Gastroesophageal sphincter (tissue), 4 donors: ENCODE results near the gene SLC7A14. TPM values are rescaled to one million over a fixed set of nuclear protein-coding genes. Genes with fewer than 3 reads are reported as not detected.

Experiments used
- ATAC-seq: fragments of 150-250 bp; one replicate; pipeline ENCODE4 v1.9.1; 2016; ENCODE audit warnings: mild to moderate bottlenecking, moderate library complexity
- H3K27ac ChIP-seq, 4 donors: fragments of 200-600 bp; sonication (generic) in 3 of 4; 1 replicate in 3 of 4; 2 replicates in 1 of 4; pipeline ENCODE4 v1.5.1; 2016 to 2019
- H3K27me3 ChIP-seq: fragments of 200-600 bp; sonication (generic); one replicate; pipeline ENCODE4 v1.5.1; 2019
- H3K36me3 ChIP-seq, 2 donors: fragments of 200-600 bp; sonication (generic); one replicate each; pipeline ENCODE4 v1.5.1; 2019; ENCODE audit warnings: control low read depth in 1 of 2
- H3K4me1 ChIP-seq, 3 donors: fragments of 200-600 bp; sonication (generic); 1 replicate in 2 of 3; 2 replicates in 1 of 3; pipeline ENCODE4 v1.5.1; 2016 to 2019; ENCODE audit warnings: control low read depth in 2 of 3
- H3K4me3 ChIP-seq, 2 donors: fragments of 200-600 bp; sonication (generic); one replicate each; pipeline ENCODE4 v1.5.1; 2019; ENCODE audit warnings: mild to moderate bottlenecking in 1 of 2, moderate library complexity in 1 of 2
- H3K9me3 ChIP-seq, 3 donors: fragments of 200-600 bp; sonication (generic); one replicate each; pipeline ENCODE4 v1.5.1; 2017 to 2019; ENCODE audit warnings: control low read depth in 2 of 3
- CTCF ChIP-seq, 4 experiments: fragments of 200-600 bp in 2 of 4; fragments of 450-650 bp in 2 of 4; sonication (generic) in 1 of 4; IDR thresholded peaks; one replicate each; pipeline ENCODE4 v1.5.1; 2017 to 2019; ENCODE audit warnings: antibody characterized with exemption in 4 of 4, mild to moderate bottlenecking in 2 of 4, moderate library complexity in 2 of 4
- EP300 ChIP-seq: sonication (generic); formaldehyde crosslinking; IDR thresholded peaks from one replicate; pipeline ENCODE4 v1.6.1; 2017; ENCODE audit warnings: antibody characterized with exemption, mild to moderate bottlenecking
- POLR2A ChIP-seq, 2 donors: fragments of 450-650 bp; IDR thresholded peaks; one replicate each; pipeline ENCODE4 v1.6.1; 2017; ENCODE audit warnings: antibody characterized with exemption in 2 of 2, mild to moderate bottlenecking in 2 of 2, moderate library complexity in 1 of 2
- POLR2AphosphoS5 ChIP-seq: sonication (generic); formaldehyde crosslinking; IDR thresholded peaks from one replicate; pipeline ENCODE4 v1.6.1; 2017; ENCODE audit warnings: antibody characterized with exemption
- WGBS, 2 donors: methylation state at CpG; one replicate each; pipeline ENCODE4 v1.1.5; 2018; ENCODE audit warnings: low coverage in 1 of 2; 5-methylcytosine and 5-hydroxymethylcytosine counted together
- total RNA-seq, 4 donors: library from RNA; depleted of rRNA; stranded (reverse); fragments of >200 nt; gene quantifications; one replicate each; pipeline ENCODE4 v1.1.0, GENCODE V29; 2016

The SLC7A14 gene
- total RNA-seq, 4 donors from 2014 or later = under 0.01 to 0.99 (median 0.43) TPM

GRCh38 chr3:170437176-170437575 is 148.7 kb downstream of the SLC7A14 start:
- no peaks in the 10 kb centered on the region for H3K9me3 ChIP-seq
- ATAC-seq = no peak
- no peaks in the 10 kb centered on the region for H3K4me1 ChIP-seq
- no peak overlapping the region for H3K4me3 ChIP-seq
- TF ChIP-seq POLR2AphosphoS5 = no peak
- no peak for TF ChIP-seq EP300
- TF ChIP-seq POLR2A (IDR thresholded peaks at IDR 0.05) = no peak
- TF ChIP-seq CTCF (IDR thresholded peaks at IDR 0.05) = no peak
- peaks cover 0 to 4% of the 10 kb centered on the region in 2 donors for H3K36me3 ChIP-seq
- WGBS, 2 donors = 40 to 57% methylated on average over 1 to 3 of the region's 4 CpGs
- no peaks in the 10 kb centered on the region for H3K27me3 ChIP-seq
- H3K27ac ChIP-seq = no peak overlapping the region

GRCh38 chr3:170436697-170437096 is 149.2 kb downstream of the SLC7A14 start:
- WGBS, 2 donors = 73 to 100% methylated on average over 2 of the region's 2 CpGs
- Histone ChIP-seq H3K36me3 (peaks cover 0 to 4% of the 10 kb centered on the region in 2 donors), H3K27ac (no peak overlapping the region), H3K27me3 (no peaks in the 10 kb centered on the region), H3K4me1 (no peaks in the 10 kb centered on the region), H3K4me3 (no peak overlapping the region), H3K9me3 (no peaks in the 10 kb centered on the region)
- no peak for ATAC-seq
- no peak for TF ChIP-seq EP300
- TF ChIP-seq POLR2AphosphoS5 = no peak
- no peak for TF ChIP-seq CTCF (IDR thresholded peaks at IDR 0.05)
- no peak for TF ChIP-seq POLR2A (IDR thresholded peaks at IDR 0.05)

GRCh38 chr3:170432416-170432815 is 153.5 kb downstream of the SLC7A14 start:
- Histone ChIP-seq H3K4me1 (no peaks in the 10 kb centered on the region), H3K27me3 (no peaks in the 10 kb centered on the region), H3K36me3 (peaks cover 0 to 4% of the 10 kb centered on the region in 2 donors), H3K9me3 (no peaks in the 10 kb centered on the region), H3K4me3 (no peak overlapping the region), H3K27ac (no peak overlapping the region)
- WGBS, 2 donors = 83% methylated on average over 1 of the region's 14 CpGs; no CpG with 5 or more reads in 1 of the 2 donors
- ATAC-seq = no peak
- TF ChIP-seq CTCF (IDR thresholded peaks at IDR 0.05) (no peak), POLR2A (IDR thresholded peaks at IDR 0.05) (no peak), EP300 (no peak), POLR2AphosphoS5 (no peak)

- H3K4me3 ChIP-seq = no peak overlapping the region
- no peaks in the 10 kb centered on the region for H3K4me1 ChIP-seq
- no peak for ATAC-seq
- TF ChIP-seq POLR2AphosphoS5 (no peak), CTCF (IDR thresholded peaks at IDR 0.05) (no peak), POLR2A (IDR thresholded peaks at IDR 0.05) (no peak), EP300 (no peak)
- WGBS, 2 donors = 94 to 100% methylated on average over 3 of the region's 3 CpGs
- H3K27me3 ChIP-seq = no peaks in the 10 kb centered on the region
- no peaks in the 10 kb centered on the region for H3K9me3 ChIP-seq
- no peak overlapping the region for H3K27ac ChIP-seq
- H3K36me3 ChIP-seq = peaks cover 0 to 4% of the 10 kb centered on the region in 2 donors
These were observed 154.8 kb downstream of the SLC7A14 start for GRCh38 chr3:170431054-170431453.

GRCh38 chr3:170429050-170429449 is 156.8 kb downstream of the SLC7A14 start:
- TF ChIP-seq EP300 (no peak), POLR2AphosphoS5 (no peak), CTCF (IDR thresholded peaks at IDR 0.05) (no peak), POLR2A (IDR thresholded peaks at IDR 0.05) (no peak)
- Histone ChIP-seq H3K36me3 (peaks cover 0 to 4% of the 10 kb centered on the region in 2 donors), H3K4me1 (no peaks in the 10 kb centered on the region), H3K9me3 (no peaks in the 10 kb centered on the region), H3K27me3 (no peaks in the 10 kb centered on the region), H3K4me3 (no peak overlapping the region), H3K27ac (no peak overlapping the region)
- WGBS, 2 donors = 60 to 85% methylated on average over 1 of the region's 1 CpG
- ATAC-seq = no peak
